ENCODE measurements around the gene MYO1G.
"Not testable (repeated sequence)": the region's sequence is repeated elsewhere in the genome, so short reads cannot be mapped to it uniquely, and the experiment has no call there.

Gene MYO1G

GRCh38 chr7:44999245-45000092, 20.7 kb upstream of the MYO1G start:
- peak; percentile 99 for DNase-seq (ENCODE audit: low read depth)
- no peak for TF ChIP-seq CTCF (IDR thresholded peaks at IDR 0.05; ENCODE audit: low read length, missing control alignments)
- H3K4me3 ChIP-seq (replicated peaks; ENCODE audit: low read depth, low read length) = peak overlapping the region; percentile 77

- DNase-seq (ENCODE audit: low read depth) = no peak
- no peak overlapping the region for H3K4me3 ChIP-seq (replicated peaks; ENCODE audit: low read depth, low read length)
- TF ChIP-seq CTCF (IDR thresholded peaks at IDR 0.05; ENCODE audit: low read length, missing control alignments) = no peak
Measured at GRCh38 chr7:44998153-44998871, 19.5 kb upstream of the MYO1G start.

GRCh38 chr7:44995555-44996493, 17.0 kb upstream of the MYO1G start:
- H3K4me3 ChIP-seq (replicated peaks; ENCODE audit: low read depth, low read length) = no peak overlapping the region
- no peak for DNase-seq (ENCODE audit: low read depth)
- TF ChIP-seq CTCF (IDR thresholded peaks at IDR 0.05; ENCODE audit: low read length, missing control alignments) = no peak

GRCh38 chr7:44994877-44995554, 16.2 kb upstream of the MYO1G start:
- no peak for TF ChIP-seq CTCF (IDR thresholded peaks at IDR 0.05; ENCODE audit: low read length, missing control alignments)
- no peak for DNase-seq (ENCODE audit: low read depth)
- H3K4me3 ChIP-seq (replicated peaks; ENCODE audit: low read depth, low read length) = no peak overlapping the region

GRCh38 chr7:44992004-44992795, 13.4 kb upstream of the MYO1G start:
- not testable (repeated sequence) for DNase-seq (ENCODE audit: low read depth); H3K4me3 ChIP-seq (replicated peaks; ENCODE audit: low read depth, low read length)

- TF ChIP-seq CTCF (IDR thresholded peaks at IDR 0.05; ENCODE audit: low read length, missing control alignments) = no peak
- no peak overlapping the region for H3K4me3 ChIP-seq (replicated peaks; ENCODE audit: low read depth, low read length)
- peak; percentile 94 for DNase-seq (ENCODE audit: low read depth)
Measured at GRCh38 chr7:44990109-44991023, 11.6 kb upstream of the MYO1G start.
